ENCODE data around the gene COL8A2.

The COL8A2 gene

DNA sequence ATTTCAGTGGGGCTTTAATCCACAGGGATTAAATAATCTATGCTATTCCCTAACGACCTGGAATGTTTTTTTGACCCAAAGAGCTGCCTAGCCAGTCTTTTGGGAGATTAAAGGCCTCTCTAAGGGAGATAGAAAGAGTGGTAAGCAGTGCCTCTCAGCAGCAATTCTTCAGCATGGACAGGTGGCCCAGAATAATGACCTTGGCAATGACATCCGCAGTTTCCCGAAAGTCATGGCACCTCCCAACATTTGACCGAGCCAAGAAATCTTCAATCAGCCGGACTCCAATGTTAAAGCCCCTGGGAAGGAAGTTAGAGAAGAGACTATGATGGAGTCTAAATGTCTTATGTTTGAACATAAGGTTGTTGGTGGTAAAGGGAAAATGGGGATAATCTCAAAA lies 14.5 kb upstream of the COL8A2 start:
- H3K9me2 ChIP-seq (replicated peaks; ENCODE audit: insufficient read depth, low read length), result no peaks in the 10 kb centered on the region
- no peak overlapping the region for H2AFZ ChIP-seq (ENCODE audit: low read depth, low read length, severe bottlenecking)
- H4K20me1 ChIP-seq (ENCODE audit: low read depth, low read length), result no peaks in the 10 kb centered on the region
- H3K4me3 ChIP-seq (ENCODE audit: insufficient read depth, low read length, poor library complexity, severe bottlenecking), result no peak overlapping the region
- H3K79me2 ChIP-seq (ENCODE audit: insufficient read depth, low read length), result peaks cover 10% of the 10 kb centered on the region; the same call in 1 of the 2 replicates
- TF ChIP-seq, protein P1, sequence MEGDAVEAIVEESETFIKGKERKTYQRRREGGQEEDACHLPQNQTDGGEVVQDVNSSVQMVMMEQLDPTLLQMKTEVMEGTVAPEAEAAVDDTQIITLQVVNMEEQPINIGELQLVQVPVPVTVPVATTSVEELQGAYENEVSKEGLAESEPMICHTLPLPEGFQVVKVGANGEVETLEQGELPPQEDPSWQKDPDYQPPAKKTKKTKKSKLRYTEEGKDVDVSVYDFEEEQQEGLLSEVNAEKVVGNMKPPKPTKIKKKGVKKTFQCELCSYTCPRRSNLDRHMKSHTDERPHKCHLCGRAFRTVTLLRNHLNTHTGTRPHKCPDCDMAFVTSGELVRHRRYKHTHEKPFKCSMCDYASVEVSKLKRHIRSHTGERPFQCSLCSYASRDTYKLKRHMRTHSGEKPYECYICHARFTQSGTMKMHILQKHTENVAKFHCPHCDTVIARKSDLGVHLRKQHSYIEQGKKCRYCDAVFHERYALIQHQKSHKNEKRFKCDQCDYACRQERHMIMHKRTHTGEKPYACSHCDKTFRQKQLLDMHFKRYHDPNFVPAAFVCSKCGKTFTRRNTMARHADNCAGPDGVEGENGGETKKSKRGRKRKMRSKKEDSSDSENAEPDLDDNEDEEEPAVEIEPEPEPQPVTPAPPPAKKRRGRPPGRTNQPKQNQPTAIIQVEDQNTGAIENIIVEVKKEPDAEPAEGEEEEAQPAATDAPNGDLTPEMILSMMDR (IDR thresholded peaks at IDR 0.05; ENCODE audit: insufficient read depth, low read length, poor library complexity, severe bottlenecking), result no peak
- TF ChIP-seq EZH2phosphoT487 (conservative IDR thresholded peaks at IDR 0.05; ENCODE audit: low read length), result no peak
- no peak overlapping the region for H3K9ac ChIP-seq (ENCODE audit: low read length)
- H3K36me3 ChIP-seq (ENCODE audit: low read length), result 0 out of 2 replicates have a peak, but pooled peaks cover 5% of the 10 kb centered on the region
- no peaks in the 10 kb centered on the region for H3K9me3 ChIP-seq (ENCODE audit: insufficient read depth, low read length)
- H3K27ac ChIP-seq (ENCODE audit: low read depth, low read length), result no peak overlapping the region
- H3F3A ChIP-seq (ENCODE audit: insufficient read depth), result no peaks in the 10 kb centered on the region
- no peaks in the 10 kb centered on the region for H3K27me3 ChIP-seq (ENCODE audit: low read length)
- H3K4me2 ChIP-seq (ENCODE audit: low read depth, low read length, poor library complexity, severe bottlenecking), result no peak overlapping the region

DNA sequence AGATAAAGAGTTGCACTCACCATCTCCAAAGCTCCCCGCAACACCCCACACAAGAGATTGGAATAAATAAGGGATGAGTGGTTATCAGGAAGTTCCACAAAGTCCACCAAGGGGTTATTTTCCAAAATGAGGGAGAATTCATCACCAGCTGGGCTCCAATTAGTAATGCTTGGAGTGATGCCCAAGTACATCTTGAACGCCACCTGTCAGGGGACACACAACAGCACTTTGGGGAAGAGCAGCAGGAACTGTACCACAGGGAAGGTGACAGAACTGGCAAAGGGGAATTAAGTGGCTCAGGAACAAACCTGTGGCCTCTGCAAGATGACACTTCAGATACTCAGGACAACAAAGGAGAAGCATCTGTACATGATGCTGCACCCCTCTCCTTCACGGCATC lies 12.8 kb upstream of the COL8A2 start:
- Histone ChIP-seq H3K4me2 (ENCODE audit: low read depth, low read length, poor library complexity, severe bottlenecking) (no peak overlapping the region), H3F3A (ENCODE audit: insufficient read depth) (no peaks in the 10 kb centered on the region), H3K9me3 (ENCODE audit: insufficient read depth, low read length) (no peaks in the 10 kb centered on the region), H4K20me1 (ENCODE audit: low read depth, low read length) (no peaks in the 10 kb centered on the region), H3K4me3 (ENCODE audit: insufficient read depth, low read length, poor library complexity, severe bottlenecking) (no peak overlapping the region), H3K9me2 (replicated peaks; ENCODE audit: insufficient read depth, low read length) (no peaks in the 10 kb centered on the region), H3K79me2 (ENCODE audit: insufficient read depth, low read length) (peaks cover 6% of the 10 kb centered on the region; the same call in 1 of the 2 replicates), H3K9ac (ENCODE audit: low read length) (no peak overlapping the region), H2AFZ (ENCODE audit: low read depth, low read length, severe bottlenecking) (no peak overlapping the region), H3K27me3 (ENCODE audit: low read length) (no peaks in the 10 kb centered on the region), H3K27ac (ENCODE audit: low read depth, low read length) (no peak overlapping the region), H3K36me3 (ENCODE audit: low read length) (0 out of 2 replicates have a peak, but pooled peaks cover 5% of the 10 kb centered on the region)
- no peak for TF ChIP-seq EZH2phosphoT487 (conservative IDR thresholded peaks at IDR 0.05; ENCODE audit: low read length)
- TF ChIP-seq, protein P1 (IDR thresholded peaks at IDR 0.05; ENCODE audit: insufficient read depth, low read length, poor library complexity, severe bottlenecking), result no peak

DNA sequence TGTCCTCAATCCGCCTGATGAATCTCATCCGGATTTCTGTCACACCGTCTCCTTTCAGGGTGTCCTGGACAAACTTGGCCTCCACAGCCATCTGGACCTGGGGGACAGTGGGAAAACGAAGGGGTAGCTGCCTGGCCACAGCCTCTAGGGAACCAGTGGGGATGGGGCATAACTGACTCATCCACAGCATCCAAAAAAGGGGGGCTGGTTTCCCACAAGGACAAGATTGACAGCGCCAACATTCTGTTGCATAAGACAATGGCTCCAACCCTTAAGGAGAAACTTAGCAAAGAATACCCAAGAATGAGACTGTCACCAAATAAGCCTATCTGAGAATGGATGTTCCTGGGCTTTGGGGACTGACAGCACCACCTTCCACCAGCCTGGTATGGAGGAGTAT lies 12.2 kb upstream of the COL8A2 start:
- TF ChIP-seq EZH2phosphoT487 (conservative IDR thresholded peaks at IDR 0.05; ENCODE audit: low read length), result no peak
- TF ChIP-seq, protein P1 (IDR thresholded peaks at IDR 0.05; ENCODE audit: insufficient read depth, low read length, poor library complexity, severe bottlenecking), result no peak
- Histone ChIP-seq H3K36me3 (ENCODE audit: low read length) (0 out of 2 replicates have a peak, but pooled peaks cover 5% of the 10 kb centered on the region), H3K4me3 (ENCODE audit: insufficient read depth, low read length, poor library complexity, severe bottlenecking) (no peak overlapping the region), H3K27me3 (ENCODE audit: low read length) (no peaks in the 10 kb centered on the region), H4K20me1 (ENCODE audit: low read depth, low read length) (no peaks in the 10 kb centered on the region), H3K9me2 (replicated peaks; ENCODE audit: insufficient read depth, low read length) (no peaks in the 10 kb centered on the region), H3K79me2 (ENCODE audit: insufficient read depth, low read length) (peaks cover under 1% of the 10 kb centered on the region; the same call in 1 of the 2 replicates), H3K27ac (ENCODE audit: low read depth, low read length) (no peak overlapping the region), H2AFZ (ENCODE audit: low read depth, low read length, severe bottlenecking) (no peak overlapping the region), H3F3A (ENCODE audit: insufficient read depth) (no peaks in the 10 kb centered on the region), H3K4me2 (ENCODE audit: low read depth, low read length, poor library complexity, severe bottlenecking) (no peak overlapping the region), H3K9me3 (ENCODE audit: insufficient read depth, low read length) (no peaks in the 10 kb centered on the region), H3K9ac (ENCODE audit: low read length) (no peak overlapping the region)
